H9 (cell line): ENCODE data around the gene DDOST. TPM values are rescaled to one million over a fixed set of nuclear protein-coding genes. Genes with fewer than 3 reads are reported as not detected.

Source experiments
- DNase-seq: peaks from one replicate; pipeline ENCODE4 v3.0.0-alpha.2; 2017
- H2AFZ ChIP-seq: one replicate; pipeline ENCODE4 v1.6.1; 2013; ENCODE audit warnings: mild to moderate bottlenecking, low read length, control low read depth, moderate library complexity
- H2AK5ac ChIP-seq: 2 replicates; pipeline ENCODE4 v1.6.1; 2013; ENCODE audit warnings: low read length, control low read depth, mixed read lengths; ENCODE audit not compliant: insufficient read length
- H2BK120ac ChIP-seq: one replicate; pipeline ENCODE4 v1.6.1; 2013; ENCODE audit warnings: low read depth, mild to moderate bottlenecking, low read length, control low read depth, inconsistent platforms; ENCODE audit not compliant: poor library complexity, severe bottlenecking
- H2BK12ac ChIP-seq: 2 replicates; pipeline ENCODE4 v1.6.1; 2013; ENCODE audit warnings: low read length, control low read depth, mixed read lengths, low read depth; ENCODE audit not compliant: insufficient read length
- H2BK15ac ChIP-seq: 2 replicates; pipeline ENCODE4 v1.6.1; 2013; ENCODE audit warnings: low read depth, low read length, control low read depth
- H2BK20ac ChIP-seq: one replicate; pipeline ENCODE4 v1.6.1; 2013; ENCODE audit warnings: low read depth, mild to moderate bottlenecking, low read length, control low read depth, inconsistent platforms; ENCODE audit not compliant: poor library complexity, severe bottlenecking
- H2BK5ac ChIP-seq: 2 replicates; pipeline ENCODE4 v1.6.1; 2013; ENCODE audit warnings: low read length, control low read depth, mixed read lengths; ENCODE audit not compliant: insufficient read length
- H3K14ac ChIP-seq: 2 replicates; pipeline ENCODE4 v1.6.1; 2013; ENCODE audit warnings: low read length, control low read depth; ENCODE audit not compliant: insufficient read depth
- H3K18ac ChIP-seq: 2 replicates; pipeline ENCODE4 v1.6.1; 2013; ENCODE audit warnings: low read depth, mild to moderate bottlenecking, mixed read lengths, low read length, control low read depth; ENCODE audit not compliant: insufficient read length
- H3K23ac ChIP-seq: 2 replicates; pipeline ENCODE4 v1.6.1; 2013; ENCODE audit warnings: low read length, control low read depth, mixed read lengths, low read depth; ENCODE audit not compliant: insufficient read length
- H3K23me2 ChIP-seq: 2 replicates; pipeline ENCODE4 v1.6.1; 2013; ENCODE audit warnings: low read depth, mild to moderate bottlenecking, mixed read lengths, low read length, control low read depth; ENCODE audit not compliant: insufficient read length, poor library complexity, severe bottlenecking
- H3K27ac ChIP-seq: 2 replicates; pipeline ENCODE4 v1.5.1; 2013; ENCODE audit warnings: low read length, control low read depth, mixed read lengths, low read depth; ENCODE audit not compliant: insufficient read length
- H3K27me3 ChIP-seq: 2 replicates; pipeline ENCODE4 v1.6.1; 2013; ENCODE audit warnings: low read length, control low read depth, inconsistent platforms; ENCODE audit not compliant: insufficient read depth
- H3K4ac ChIP-seq: 2 replicates; pipeline ENCODE4 v1.6.1; 2013; ENCODE audit warnings: low read depth, mild to moderate bottlenecking, control low read depth, inconsistent platforms, low read length, moderate library complexity
- H3K4me1 ChIP-seq: 2 replicates; pipeline ENCODE4 v1.6.1; 2013; ENCODE audit warnings: low read length, control low read depth, inconsistent platforms; ENCODE audit not compliant: insufficient read depth
- H3K4me2 ChIP-seq: 2 replicates; pipeline ENCODE4 v1.6.1; 2013; ENCODE audit warnings: low read length, control low read depth, mixed read lengths; ENCODE audit not compliant: insufficient read length, insufficient read depth
- H3K56ac ChIP-seq: 2 replicates; pipeline ENCODE4 v1.6.1; 2013; ENCODE audit warnings: low read depth, mild to moderate bottlenecking, mixed read lengths, low read length, control low read depth; ENCODE audit not compliant: insufficient read length
- H3K79me1 ChIP-seq: 2 replicates; pipeline ENCODE4 v1.6.1; 2013; ENCODE audit warnings: low read depth, mild to moderate bottlenecking, moderate library complexity, low read length, control low read depth, inconsistent platforms; ENCODE audit not compliant: insufficient read depth, poor library complexity, severe bottlenecking
- H3K79me2 ChIP-seq: 2 replicates; pipeline ENCODE4 v1.6.1; 2013; ENCODE audit warnings: low read length, control low read depth, inconsistent platforms; ENCODE audit not compliant: insufficient read depth
- H3K9ac ChIP-seq: 2 replicates; pipeline ENCODE4 v1.6.1; 2013; ENCODE audit warnings: low read length, control low read depth, mixed read lengths; ENCODE audit not compliant: insufficient read length; ENCODE audit errors: extremely low read depth
- H3K9me3 ChIP-seq: one replicate; pipeline ENCODE4 v1.6.1; 2013; ENCODE audit warnings: low read depth, low read length, inconsistent platforms; ENCODE audit not compliant: control insufficient read depth
- H3T11ph ChIP-seq: one replicate; pipeline ENCODE4 v1.6.1; 2013; ENCODE audit warnings: mild to moderate bottlenecking, low read length, control low read depth, inconsistent platforms
- H4K20me1 ChIP-seq: one replicate; pipeline ENCODE4 v1.6.1; 2013; ENCODE audit not compliant: control insufficient read depth, insufficient read length, insufficient read depth
- H4K5ac ChIP-seq: 2 replicates; pipeline ENCODE4 v1.6.1; 2013; ENCODE audit warnings: low read depth, mild to moderate bottlenecking, mixed read lengths, low read length, control low read depth; ENCODE audit not compliant: insufficient read length
- H4K8ac ChIP-seq: replicated peaks from 2 replicates; pipeline ENCODE4 v1.6.1; 2013; ENCODE audit warnings: low read length, control low read depth, mixed read lengths, low read depth; ENCODE audit not compliant: insufficient read length
- H4K91ac ChIP-seq: 2 replicates; pipeline ENCODE4 v1.6.1; 2013; ENCODE audit warnings: low read depth, mild to moderate bottlenecking, moderate library complexity, mixed read lengths, low read length, control low read depth; ENCODE audit not compliant: insufficient read length
- H3K27ac Mint-ChIP-seq, 3 experiments: 2 replicates in 2 of 3; 3 replicates in 1 of 3; pipeline ENCODE4 v1.8.0; 2020 to 2021; ENCODE audit warnings: mixed read lengths in 3 of 3, mild to moderate bottlenecking in 1 of 3, moderate library complexity in 1 of 3
- H3K27me3 Mint-ChIP-seq: 2 replicates; pipeline ENCODE4 v1.8.0; 2021; ENCODE audit warnings: low read depth, mild to moderate bottlenecking, moderate library complexity, mixed read lengths
- H3K36me3 Mint-ChIP-seq, 3 experiments: 2 replicates in 2 of 3; 3 replicates in 1 of 3; pipeline ENCODE4 v1.8.0; 2020 to 2021; ENCODE audit warnings: low read depth in 3 of 3, mixed read lengths in 3 of 3; ENCODE audit not compliant: insufficient read depth in 1 of 3
- H3K4me1 Mint-ChIP-seq, 2 experiments: 2 replicates each; pipeline ENCODE4 v1.8.0; 2020; ENCODE audit warnings: mixed read lengths in 2 of 2
- H3K4me3 Mint-ChIP-seq, 2 experiments: 2 replicates in 1 of 2; 3 replicates in 1 of 2; pipeline ENCODE4 v1.8.0; 2020 to 2021; ENCODE audit warnings: mild to moderate bottlenecking in 2 of 2, mixed read lengths in 2 of 2, moderate library complexity in 1 of 2
- H3K9me3 Mint-ChIP-seq, 2 experiments: 2 replicates in 1 of 2; 3 replicates in 1 of 2; pipeline ENCODE4 v1.8.0; 2020; ENCODE audit warnings: mild to moderate bottlenecking in 2 of 2, mixed read lengths in 2 of 2, moderate library complexity in 1 of 2
- WGBS: extraction: QIAGEN DNeasy Blood & Tissue Kit; methylation state at CpG from one replicate; pipeline ENCODE4 v1.1.7; 2013; ENCODE audit warnings: missing lambda C conversion rate, low lambda C conversion rate, mixed read lengths; ENCODE audit not compliant: insufficient read length; ENCODE audit errors: extremely low coverage; 5-methylcytosine and 5-hydroxymethylcytosine counted together
- total RNA-seq: library from RNA; stranded (reverse); gene quantifications from 2 replicates; pipeline ENCODE4 v1.2.1, GENCODE V29; 2021
- TF ChIP-seq, protein P1 (sequence below): fragments of 200-600 bp; sonication (generic); conservative IDR thresholded peaks from 3 replicates; pipeline ENCODE4 v1.8.0; 2021; ENCODE audit warnings: antibody characterized with exemption, mild to moderate bottlenecking

Gene DDOST
- total RNA-seq, 1 experiment from 2014 or later: 255 TPM

DNA sequence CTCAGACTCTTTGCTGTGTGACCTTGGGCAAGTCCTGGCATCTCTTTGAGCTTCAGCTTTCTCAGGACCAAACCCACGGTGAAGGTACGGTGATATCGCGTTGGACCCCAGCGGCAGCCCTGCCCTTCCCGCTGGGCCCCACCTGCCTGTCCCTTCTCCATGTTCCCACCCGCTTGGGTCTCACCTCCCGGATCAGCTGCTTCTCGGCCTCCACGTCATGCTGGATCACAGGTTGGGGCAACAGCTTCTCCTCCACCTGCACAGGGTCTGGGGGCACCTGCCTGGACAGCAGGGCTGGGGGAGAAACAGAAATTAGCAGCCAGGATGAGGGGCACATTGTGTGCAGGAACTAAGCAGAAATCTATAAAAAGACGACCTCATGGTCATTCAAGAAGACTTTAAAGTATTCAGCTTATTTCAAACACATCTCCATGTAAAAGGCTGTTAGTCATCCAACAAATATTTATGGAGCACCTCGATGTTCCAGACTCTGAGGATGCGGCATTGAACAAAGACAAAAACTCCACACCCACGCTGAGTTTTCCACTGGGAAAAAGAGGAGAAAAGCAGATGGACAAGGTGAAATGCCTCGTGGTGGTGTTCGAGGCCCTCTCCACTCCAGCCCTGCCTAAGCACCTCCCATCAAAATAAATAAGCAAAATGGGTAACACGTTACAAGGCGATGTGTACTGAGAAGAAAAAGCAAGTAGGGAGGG, 37.2 kb upstream of the DDOST start:
- DNase-seq: no peak
- H3K4me2 ChIP-seq: no peak overlapping the region

More for the DNA sequence above, 37.2 kb upstream of the DDOST start:
- H3K27me3 ChIP-seq: no peaks in the 10 kb centered on the region
- no peak overlapping the region for H3T11ph ChIP-seq
- H4K20me1 ChIP-seq: no peaks in the 10 kb centered on the region
- H3K23me2 ChIP-seq: peaks cover 10% of the 10 kb centered on the region
- H3K27ac ChIP-seq: no peak overlapping the region
- no peak overlapping the region for H3K4ac ChIP-seq
- peaks cover 14% of the 10 kb centered on the region for H3K27me3 Mint-ChIP-seq
- H2BK12ac ChIP-seq: no peak overlapping the region
- H2BK15ac ChIP-seq: no peak overlapping the region
- no peak overlapping the region for H4K8ac ChIP-seq
- TF ChIP-seq, protein P1, sequence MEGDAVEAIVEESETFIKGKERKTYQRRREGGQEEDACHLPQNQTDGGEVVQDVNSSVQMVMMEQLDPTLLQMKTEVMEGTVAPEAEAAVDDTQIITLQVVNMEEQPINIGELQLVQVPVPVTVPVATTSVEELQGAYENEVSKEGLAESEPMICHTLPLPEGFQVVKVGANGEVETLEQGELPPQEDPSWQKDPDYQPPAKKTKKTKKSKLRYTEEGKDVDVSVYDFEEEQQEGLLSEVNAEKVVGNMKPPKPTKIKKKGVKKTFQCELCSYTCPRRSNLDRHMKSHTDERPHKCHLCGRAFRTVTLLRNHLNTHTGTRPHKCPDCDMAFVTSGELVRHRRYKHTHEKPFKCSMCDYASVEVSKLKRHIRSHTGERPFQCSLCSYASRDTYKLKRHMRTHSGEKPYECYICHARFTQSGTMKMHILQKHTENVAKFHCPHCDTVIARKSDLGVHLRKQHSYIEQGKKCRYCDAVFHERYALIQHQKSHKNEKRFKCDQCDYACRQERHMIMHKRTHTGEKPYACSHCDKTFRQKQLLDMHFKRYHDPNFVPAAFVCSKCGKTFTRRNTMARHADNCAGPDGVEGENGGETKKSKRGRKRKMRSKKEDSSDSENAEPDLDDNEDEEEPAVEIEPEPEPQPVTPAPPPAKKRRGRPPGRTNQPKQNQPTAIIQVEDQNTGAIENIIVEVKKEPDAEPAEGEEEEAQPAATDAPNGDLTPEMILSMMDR: no peak
- H3K9me3 ChIP-seq: no peaks in the 10 kb centered on the region
- H3K9ac ChIP-seq: no peak overlapping the region
- H2BK120ac ChIP-seq: no peak overlapping the region
- WGBS: no CpG with 5 or more reads among the region's 18 CpGs
- no peak overlapping the region for H4K91ac ChIP-seq
- no peak overlapping the region for H3K18ac ChIP-seq
- H3K23ac ChIP-seq: no peak overlapping the region
- no peak overlapping the region for H2BK20ac ChIP-seq
- no peaks in the 10 kb centered on the region for H3K9me3 Mint-ChIP-seq
- no peak overlapping the region for H2BK5ac ChIP-seq
- H2AK5ac ChIP-seq: no peak overlapping the region
- no peaks in the 10 kb centered on the region for H3K4me1 ChIP-seq
- H3K36me3 Mint-ChIP-seq: peaks cover 0 to 6% (median 3%) of the 10 kb centered on the region in 3 experiments; a peak in 4 of 7 replicates
- no peak overlapping the region for H3K27ac Mint-ChIP-seq
- H4K5ac ChIP-seq: no peak overlapping the region
- H2AFZ ChIP-seq: no peak overlapping the region
- H3K56ac ChIP-seq: no peak overlapping the region
- H3K79me1 ChIP-seq: no peaks in the 10 kb centered on the region
- H3K4me1 Mint-ChIP-seq: peaks cover 9 to 17% of the 10 kb centered on the region in 2 experiments; a peak in 3 of 4 replicates
- H3K79me2 ChIP-seq: no peaks in the 10 kb centered on the region
- H3K14ac ChIP-seq: no peak overlapping the region
- H3K4me3 Mint-ChIP-seq: no peak overlapping the region
